RCC 7860 (cell line): Measurements from ENCODE around the gene DEXI.
A peak's percentile ranks its signal among the peaks of the same experiment; 100 is the strongest.
"Not testable (repeated sequence)": the region's sequence is repeated elsewhere in the genome, so short reads cannot be mapped to it uniquely, and the experiment has no call there.

Experiments
- DNase-seq: peaks from one replicate; pipeline ENCODE4 v3.0.0-alpha.2; 2015; ENCODE audit warnings: low spot score
- FAIRE-seq: peaks from 2 replicates; lab custom pipeline; 2012; peaks lifted over from hg19 to GRCh38; lab: Jason Lieb, UNC

Gene DEXI

GRCh38 chr16:10970065-10970464, 27.8 kb upstream of the DEXI start:
- no peak for FAIRE-seq

GRCh38 chr16:10969615-10970014, 27.3 kb upstream of the DEXI start:
- FAIRE-seq (no peak), DNase-seq (no peak)

More at GRCh38 chr16:10970065-10970464, 27.8 kb upstream of the DEXI start:
- no peak for DNase-seq

GRCh38 chr16:10968498-10968897, 26.2 kb upstream of the DEXI start:
- no peak for FAIRE-seq
- DNase-seq = no peak

DNA sequence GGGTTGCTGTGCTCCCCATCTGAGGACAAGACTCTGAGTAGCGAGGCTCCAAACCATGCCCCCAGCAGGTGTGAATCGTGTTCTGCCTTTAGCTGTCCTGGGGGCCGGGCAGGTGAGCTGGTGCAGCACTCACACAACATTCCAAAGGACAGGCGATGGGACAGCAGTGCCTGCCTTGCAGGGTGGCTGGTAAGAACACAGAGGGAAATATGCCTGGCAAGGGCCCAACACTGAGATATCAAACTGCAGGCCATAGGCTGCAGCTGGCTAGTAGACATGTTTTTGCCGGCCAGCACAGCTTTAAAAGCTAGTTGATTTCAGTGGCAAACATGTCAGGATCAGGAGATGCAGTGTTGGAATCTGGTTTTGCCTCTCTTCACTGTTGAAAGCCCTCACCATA, 25.7 kb upstream of the DEXI start:
- DNase-seq = no peak
- FAIRE-seq = no peak

DNA sequence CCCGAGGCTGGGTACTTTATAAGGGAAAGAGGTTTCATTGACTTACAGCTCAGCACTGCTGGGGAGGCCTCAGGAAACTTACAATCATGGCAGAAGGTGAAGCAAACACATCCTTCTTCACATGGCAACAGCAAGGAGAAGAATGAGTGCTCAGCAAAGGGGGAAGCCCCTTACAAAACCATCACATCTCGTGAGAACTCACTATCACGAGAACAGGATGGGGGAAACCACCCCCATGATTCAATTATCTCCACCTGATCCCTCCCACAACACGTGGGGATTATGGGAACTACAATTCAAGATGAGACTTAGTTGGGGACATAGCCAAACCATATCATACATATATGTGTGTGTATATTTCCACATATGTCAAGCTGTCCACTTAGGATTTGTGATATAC, 24.3 kb upstream of the DEXI start:
- not testable (repeated sequence) for FAIRE-seq, DNase-seq

GRCh38 chr16:10966129-10966528, 23.9 kb upstream of the DEXI start:
- FAIRE-seq = no peak
- DNase-seq = no peak

- DNase-seq (no peak), FAIRE-seq (no peak)
Observed at GRCh38 chr16:10965440-10966061, 23.3 kb upstream of the DEXI start.

DNA sequence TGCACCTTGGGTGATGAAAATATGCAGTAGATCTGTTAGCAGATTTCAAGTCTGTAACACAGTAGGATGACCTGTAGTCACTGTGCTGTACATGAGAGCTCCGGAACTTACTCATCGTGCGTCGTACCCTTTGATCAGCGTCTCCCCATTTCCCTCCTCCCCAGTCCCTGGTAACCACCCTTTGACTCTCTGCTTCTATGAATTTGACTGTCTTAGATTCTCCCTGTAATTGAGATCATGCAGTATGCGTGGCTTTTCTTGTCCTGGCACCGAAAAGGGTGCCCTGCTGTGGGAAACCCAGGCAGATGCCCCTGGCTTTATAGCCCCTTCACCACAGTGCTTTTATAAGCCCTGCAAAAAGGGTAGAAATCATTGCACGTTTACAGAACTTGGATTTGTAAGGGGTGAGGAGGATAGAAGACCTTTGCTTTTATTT, 22.6 kb upstream of the DEXI start:
- FAIRE-seq (no peak), DNase-seq (no peak)

- peak; percentile 64 for DNase-seq
- FAIRE-seq = no peak
Observed at GRCh38 chr16:10964039-10964890, 22.0 kb upstream of the DEXI start.

DNA sequence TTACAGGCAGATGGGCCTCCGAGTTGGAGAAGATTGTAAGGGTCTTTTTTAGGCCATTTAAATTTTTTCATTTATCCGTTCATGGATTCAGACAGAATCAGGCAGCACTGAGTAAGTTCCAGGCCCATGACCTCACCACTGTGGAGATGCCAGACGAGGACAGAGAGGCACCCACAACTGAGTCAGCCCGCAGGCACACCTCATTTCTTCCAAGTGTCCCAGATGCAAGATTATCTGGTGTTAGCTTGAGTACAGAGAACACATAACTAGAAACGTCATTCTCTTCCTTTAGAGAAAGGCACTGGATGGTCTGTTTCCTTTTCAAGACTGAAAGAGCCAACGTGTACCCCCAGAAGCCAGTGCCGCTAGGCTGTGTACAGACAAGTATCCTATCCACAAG, 19.0 kb upstream of the DEXI start:
- FAIRE-seq (peak; percentile 37), DNase-seq (peak; percentile 74)

- DNase-seq (no peak), FAIRE-seq (no peak)
Observed at GRCh38 chr16:10959161-10959560, 16.9 kb upstream of the DEXI start.

GRCh38 chr16:10957771-10958482, 15.7 kb upstream of the DEXI start:
- DNase-seq (no peak), FAIRE-seq (no peak)

DNA sequence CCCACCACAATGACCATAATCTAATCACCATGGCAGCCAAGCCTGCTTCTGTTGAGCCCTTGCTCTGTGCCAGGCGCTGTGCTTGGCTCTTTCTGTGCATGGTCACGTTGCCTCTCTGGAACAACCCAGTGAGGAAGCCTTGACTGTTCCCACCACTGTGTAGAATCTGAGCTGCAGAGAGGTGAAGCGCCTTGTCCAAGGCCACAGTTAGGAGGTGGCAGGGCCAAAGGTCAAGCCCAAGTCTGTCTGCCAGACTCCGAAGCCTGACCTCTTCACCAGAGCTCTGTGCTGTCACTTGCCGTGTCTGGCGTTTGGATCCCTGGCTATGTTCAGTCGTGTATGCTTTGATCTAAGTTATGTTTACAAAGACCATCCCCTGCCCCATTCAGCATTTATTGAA, 12.6 kb upstream of the DEXI start:
- DNase-seq = no peak
- no peak for FAIRE-seq

GRCh38 chr16:10951026-10951425, 8.8 kb upstream of the DEXI start:
- FAIRE-seq (no peak), DNase-seq (no peak)

- no peak for FAIRE-seq
- no peak for DNase-seq
Observed at GRCh38 chr16:10950393-10950792, 8.1 kb upstream of the DEXI start.

DNA sequence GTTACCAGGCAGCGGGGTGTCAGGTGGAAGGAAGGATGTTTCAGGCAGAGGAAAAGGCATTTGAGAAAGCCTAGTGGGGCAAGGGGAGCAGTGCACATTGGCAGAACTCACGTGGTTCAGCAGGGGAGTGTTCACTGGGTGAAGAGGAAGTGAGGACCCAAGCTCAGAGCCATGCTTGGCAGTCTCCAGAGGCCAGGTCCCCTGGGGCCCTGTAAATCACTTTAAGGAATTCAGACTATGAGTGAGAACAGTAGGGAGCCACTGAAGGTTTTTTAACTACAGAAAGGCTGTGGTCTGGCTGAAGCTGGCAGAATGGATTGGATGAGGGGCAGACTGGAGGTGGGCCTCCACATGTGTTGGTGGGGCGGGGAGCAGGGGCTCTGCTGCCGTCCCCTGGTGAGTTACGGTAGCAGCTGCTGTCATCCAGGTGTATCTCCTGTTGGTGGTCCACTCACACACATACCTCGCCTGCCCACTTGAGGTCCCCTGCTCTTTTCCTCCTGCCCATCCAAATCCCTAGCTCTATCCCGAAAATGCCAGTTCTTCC, 7.2 kb upstream of the DEXI start:
- DNase-seq (no peak), FAIRE-seq (no peak)

GRCh38 chr16:10947211-10947787, 5.0 kb upstream of the DEXI start:
- FAIRE-seq (no peak), DNase-seq (no peak)

GRCh38 chr16:10946308-10946707, 4.0 kb upstream of the DEXI start:
- FAIRE-seq = no peak
- no peak for DNase-seq

- DNase-seq (no peak), FAIRE-seq (no peak)
Observed at GRCh38 chr16:10945065-10945787, 3.0 kb upstream of the DEXI start.
